Measurements from ENCODE around the gene VASN.

The VASN gene

GRCh38 chr16:4367393-4367856 lies 4.2 kb upstream of the VASN start:
- no peak for DNase-seq
- intact Hi-C loops (cut with DNase I) = no loop called here

- DNase-seq = no peak
- intact Hi-C loops (cut with DNase I) = no loop called here
Measured at GRCh38 chr16:4369007-4369733, 2.5 kb upstream of the VASN start.

DNA sequence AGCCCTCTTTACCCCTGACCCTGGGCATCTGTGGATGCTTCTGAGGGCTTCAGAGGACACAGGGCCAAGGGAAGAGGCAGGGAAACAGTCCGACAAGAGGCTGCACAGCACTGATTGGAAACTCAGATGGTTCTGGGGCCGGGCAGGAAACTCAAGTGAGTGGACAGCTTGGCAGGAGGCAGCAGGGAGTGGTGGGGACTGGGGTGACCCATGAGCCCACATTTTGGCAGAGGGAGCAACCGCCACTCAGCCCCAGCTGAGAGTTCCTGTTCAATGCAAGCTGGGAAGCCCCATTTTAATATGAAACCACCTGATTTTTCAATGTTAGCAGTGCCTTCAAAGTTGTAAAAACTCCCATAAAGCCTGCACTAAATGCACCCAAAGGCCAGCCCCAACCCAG lies 1.5 kb upstream of the VASN start:
- intact Hi-C loops (cut with DNase I) = no loop called here
- no peak for DNase-seq

DNA sequence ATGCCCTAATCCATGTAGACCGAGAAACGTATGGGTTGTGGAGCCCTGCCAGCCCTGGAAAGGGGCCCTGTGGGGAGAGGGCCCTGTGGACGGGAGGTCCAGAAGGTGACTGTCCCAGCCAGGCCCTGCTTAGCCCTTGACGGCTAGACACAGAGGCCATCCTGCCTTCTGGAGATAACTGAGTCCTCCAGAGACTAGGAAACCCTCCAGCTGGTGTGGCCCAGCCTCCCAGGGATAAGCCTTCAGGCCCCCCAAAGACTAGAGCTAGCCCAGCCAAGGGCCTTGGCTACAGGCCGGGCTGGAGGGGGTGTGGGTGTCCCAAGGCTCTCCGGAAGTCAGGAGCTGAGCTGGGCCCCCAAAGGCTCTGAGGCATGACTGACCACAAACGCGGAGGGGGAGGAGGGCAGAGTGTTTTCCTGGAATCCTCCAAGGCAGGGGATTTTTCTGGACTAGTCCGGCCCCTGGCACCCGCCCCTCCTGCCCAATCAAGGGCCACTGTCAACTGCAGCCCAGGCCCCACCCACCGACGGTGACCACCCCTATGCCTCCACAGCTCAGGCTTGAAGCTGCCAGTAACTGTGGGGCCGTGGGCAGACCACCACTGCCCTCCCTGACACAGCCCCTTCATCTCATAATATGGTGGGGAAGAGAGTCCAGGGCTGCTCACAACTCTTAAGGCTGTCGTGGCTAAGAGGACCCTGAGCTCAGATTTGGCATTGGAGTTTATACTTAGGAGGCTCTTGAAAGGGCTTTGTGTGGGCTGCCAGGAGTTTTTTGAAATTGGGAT lies 885 bp upstream of the VASN start:
- intact Hi-C loops (cut with DNase I) = no loop called here
- DNase-seq = peak in 1 of 10 donors; percentile 36

DNA sequence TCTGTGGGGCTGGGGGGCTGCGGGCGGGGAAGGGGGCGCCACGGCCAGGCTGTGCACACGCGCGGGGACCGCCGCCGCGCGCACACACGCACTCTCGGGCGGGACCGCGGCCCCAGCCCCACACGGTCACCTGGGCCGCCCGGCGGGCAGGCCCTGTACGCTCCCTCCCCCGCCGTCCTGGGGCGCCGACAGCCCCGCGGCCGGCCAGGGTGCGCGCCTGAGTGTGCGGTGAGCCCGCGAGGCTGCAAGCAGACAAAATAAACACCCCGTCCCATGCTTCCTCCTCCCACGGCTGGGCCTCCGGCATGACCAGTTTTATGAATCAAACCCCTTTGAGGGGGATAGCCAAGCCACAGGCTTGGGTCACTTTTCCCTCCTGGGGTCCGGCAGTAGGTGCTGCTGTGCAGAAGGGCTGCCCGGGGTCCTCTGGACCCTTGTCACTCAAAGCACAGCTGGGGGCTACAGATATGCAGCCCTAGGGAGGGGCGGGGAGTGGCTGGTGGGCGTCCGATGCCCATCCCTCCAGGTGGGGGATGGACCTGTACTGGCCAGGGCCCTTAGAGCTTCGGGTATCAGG lies 441 bp downstream of the VASN start:
- intact Hi-C loops (cut with DNase I) = no loop called here
- no peak for DNase-seq

DNA sequence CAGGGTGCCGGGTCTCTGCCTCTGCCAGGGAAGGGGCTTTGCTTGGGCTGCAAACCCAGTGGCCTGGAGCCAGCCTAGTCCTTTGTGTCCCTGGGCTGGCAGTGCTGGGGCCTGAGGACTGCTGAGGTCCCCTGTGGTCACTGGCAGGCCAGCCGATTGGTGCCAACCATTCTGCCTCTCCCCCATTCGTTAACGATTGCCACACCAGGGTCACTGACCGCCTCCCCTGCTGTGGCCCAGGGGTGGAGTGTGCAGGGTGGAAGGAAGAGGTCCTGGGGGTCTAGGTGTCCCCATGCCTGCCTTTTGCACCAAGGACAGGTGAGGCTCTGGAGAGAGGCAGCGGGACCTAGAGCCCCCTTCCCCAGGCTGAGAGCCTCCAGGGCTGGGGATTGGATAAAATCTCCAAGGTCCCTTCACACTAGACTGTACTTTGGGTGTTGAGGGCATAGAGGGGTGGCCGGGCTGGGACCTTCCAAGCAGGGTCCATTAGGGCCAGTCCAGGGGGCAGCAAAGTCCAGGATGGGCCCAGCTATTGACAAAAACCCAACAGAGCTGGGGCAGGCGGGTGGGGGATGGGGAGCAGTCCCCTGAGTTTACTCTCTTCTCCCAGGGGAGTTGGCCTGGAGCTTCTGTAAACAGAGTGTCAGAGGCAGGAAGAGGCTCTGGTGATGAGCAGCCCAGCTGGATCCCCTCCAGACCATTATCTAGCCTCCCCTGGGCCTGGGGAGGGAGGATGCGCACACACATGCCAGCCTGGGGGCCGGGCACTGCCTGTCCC lies 1.1 kb downstream of the VASN start:
- intact Hi-C loops (cut with DNase I) = no loop called here
- DNase-seq = peak in 2 of 10 donors; percentile 39 to 81

DNA sequence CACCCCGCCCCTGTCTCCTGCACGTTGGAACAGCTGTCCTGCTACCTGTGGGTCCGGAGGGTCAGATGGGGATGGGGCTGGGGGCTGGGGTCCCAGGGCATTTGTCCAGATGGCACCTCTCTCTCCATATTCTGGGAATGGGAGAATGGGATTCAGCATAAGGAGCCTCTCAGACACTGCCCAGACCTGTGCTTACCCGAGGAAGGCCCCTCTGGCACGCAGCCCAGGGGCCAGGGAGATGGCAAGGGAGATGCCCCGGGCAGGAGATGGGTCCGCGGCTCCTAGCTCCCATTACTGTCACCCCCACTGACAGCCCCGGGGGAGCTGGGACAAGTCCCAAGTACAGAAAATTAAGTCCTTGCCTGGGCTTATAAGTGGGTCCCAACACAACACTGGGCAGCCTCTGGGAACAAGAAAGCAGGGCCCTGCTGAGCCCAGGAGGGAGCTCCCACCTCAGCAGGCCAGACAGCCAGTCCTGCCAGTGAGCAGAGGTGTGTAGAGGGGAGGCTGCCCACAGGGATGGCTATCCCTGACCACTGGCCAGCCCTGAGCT lies 1.8 kb downstream of the VASN start:
- intact Hi-C loops (cut with DNase I) = no loop called here
- peak in 1 of 10 donors; percentile 71 for DNase-seq

GRCh38 chr16:4373909-4374742 lies 2.5 kb downstream of the VASN start:
- DNase-seq = peak in 6 of 10 donors; percentile 28 to 90 (median 50)
- intact Hi-C loops (cut with DNase I) = no loop called here

DNA sequence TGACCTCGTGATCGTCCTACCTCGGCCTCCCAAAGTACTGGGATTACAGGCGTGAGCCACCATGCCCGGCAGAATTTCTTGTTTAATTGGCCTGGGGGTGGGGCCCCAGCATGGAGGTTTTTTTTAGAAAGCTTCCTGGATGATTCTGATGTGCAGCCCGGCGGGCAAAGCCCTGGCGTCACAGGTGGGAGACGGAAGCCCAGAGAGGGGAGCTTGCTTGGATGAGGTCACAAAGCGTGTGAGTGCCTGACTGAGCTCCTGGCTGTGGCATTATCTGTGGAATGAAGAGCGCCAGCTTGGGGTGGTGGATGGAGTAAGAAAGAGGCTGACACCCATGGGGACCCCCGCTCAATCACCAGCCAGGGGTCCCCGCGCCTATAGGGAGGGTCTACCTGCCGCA lies 4.1 kb downstream of the VASN start:
- intact Hi-C loops (cut with DNase I) = no loop called here
- DNase-seq = no peak

DNA sequence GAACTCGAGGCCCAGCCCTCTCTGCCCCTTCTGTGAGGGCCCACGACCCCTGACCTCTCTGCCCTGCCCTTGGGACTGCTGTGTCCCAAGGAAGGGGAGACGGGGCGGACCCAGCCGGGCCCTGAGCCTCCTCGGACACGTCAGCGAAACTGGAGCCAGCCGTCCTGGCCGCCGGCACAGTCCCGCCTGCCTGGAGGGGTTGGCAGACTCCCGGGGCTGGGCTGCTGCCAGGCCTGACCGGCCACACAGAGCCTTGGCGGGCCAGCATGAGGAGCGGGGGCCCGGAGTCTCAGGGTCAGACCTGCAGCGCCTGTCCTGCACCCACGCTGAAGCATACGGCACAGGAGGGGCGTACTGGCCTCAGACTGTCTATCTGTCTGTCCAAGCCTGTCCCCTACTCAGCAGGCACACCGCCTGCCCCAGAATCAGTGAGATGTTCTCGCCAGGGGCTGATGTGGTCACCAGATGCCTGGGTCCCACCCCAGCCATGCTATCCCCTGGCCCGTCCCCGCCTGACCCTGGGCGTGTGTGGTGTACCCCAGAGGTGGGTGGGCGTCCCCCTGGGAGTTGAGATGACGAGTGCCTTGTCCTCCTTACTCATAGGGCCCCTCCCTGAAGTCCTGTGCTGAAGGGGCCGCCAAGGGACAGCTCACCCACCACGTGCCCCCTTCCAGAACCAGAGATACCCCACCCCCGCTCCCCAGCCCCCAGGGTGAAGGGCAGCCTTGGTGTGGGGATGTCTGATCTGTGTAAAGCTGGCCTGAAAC lies 4.7 kb downstream of the VASN start:
- peak; percentile 73 to 97 (median 84) for DNase-seq
- intact Hi-C loops (cut with DNase I) = no loop called here

- intact Hi-C loops (cut with DNase I) = no loop called here
- no peak for DNase-seq
Measured at GRCh38 chr16:4376893-4377572, 5.4 kb downstream of the VASN start.

GRCh38 chr16:4377573-4378154 lies 6.0 kb downstream of the VASN start:
- DNase-seq = peak in 2 of 10 donors; percentile 31 to 87
- intact Hi-C loops (cut with DNase I) = no loop called here

DNA sequence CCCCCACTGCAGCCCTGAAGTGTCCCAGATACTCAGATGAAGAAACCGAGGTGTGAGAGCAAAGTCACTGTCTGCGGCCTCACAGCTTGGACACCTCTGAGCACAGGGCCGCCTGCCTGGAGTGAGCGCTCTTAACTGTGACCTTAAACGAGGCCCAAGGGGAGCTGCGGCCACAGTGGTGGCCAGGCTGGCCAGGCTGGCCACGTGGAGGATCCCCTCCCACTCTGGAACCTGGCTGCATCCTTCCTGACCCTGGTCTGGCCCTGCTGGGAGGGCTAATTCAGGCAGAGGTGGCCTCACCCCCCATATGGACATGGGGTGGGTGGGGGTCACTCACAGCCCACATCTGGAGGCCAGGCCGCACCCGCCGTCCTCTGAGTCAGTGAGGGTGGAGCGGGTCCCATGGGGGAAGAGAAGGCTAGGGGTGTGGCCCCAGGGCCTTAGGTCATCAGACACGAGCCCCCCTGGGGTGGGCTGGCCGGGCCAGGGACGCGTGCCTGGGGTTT lies 6.6 kb downstream of the VASN start:
- no peak for DNase-seq
- intact Hi-C loops (cut with DNase I) = no loop called here

- intact Hi-C loops (cut with DNase I) = no loop called here
- DNase-seq = no peak
Measured at GRCh38 chr16:4378999-4379690, 7.5 kb downstream of the VASN start.

GRCh38 chr16:4380119-4381063 lies 8.7 kb downstream of the VASN start:
- no peak for DNase-seq
- intact Hi-C loops (cut with DNase I) = no loop called here
